GM21360 (cell line): Measurements from ENCODE around the gene TTC34.

Experiments used
- ATAC-seq: cut with Tn5 transposase; IDR thresholded peaks from one replicate; pipeline ENCODE4 v1.9.1; 2021; ENCODE audit warnings: mild to moderate bottlenecking, moderate library complexity; ENCODE audit not compliant: unreplicated experiment

Gene TTC34

GRCh38 chr1:2830761-2831425, 29.4 kb upstream of the TTC34 start:
- no peak for ATAC-seq

- no peak for ATAC-seq
Measured at GRCh38 chr1:2829846-2830615, 28.5 kb upstream of the TTC34 start.

DNA sequence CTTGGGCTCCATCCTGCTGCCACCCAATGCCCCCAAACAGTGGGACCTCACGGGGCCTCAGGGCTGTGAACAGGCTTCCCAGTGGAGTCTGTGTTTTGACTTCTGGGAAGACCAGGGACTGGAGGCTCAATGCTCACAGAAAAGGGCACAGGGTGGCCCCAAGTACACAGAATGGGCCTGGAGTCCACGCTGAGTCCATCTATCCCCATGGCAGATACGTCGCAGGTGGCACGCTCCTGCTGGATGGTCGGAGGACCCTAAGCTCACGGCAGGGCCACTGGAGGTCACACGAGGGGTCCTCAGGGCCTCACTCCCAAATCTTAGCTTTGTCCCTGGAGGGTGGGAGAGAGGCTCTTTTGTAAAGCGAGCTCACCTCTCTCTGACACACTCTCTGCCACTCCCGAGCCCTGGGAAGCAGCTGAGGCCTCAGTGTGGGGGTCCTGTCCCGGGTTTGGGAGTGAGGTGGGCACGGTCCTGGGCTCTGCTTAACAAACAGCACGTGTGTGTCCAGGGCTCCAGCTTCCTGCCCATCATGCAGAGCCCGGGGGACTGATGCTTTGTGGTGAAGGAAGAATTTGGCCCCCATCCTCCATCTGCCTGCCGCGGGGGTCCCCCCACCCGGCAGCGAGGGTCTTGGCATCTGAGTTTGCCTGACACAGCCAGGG, 27.2 kb upstream of the TTC34 start:
- no peak for ATAC-seq

GRCh38 chr1:2826736-2827292, 25.3 kb upstream of the TTC34 start:
- ATAC-seq: no peak

DNA sequence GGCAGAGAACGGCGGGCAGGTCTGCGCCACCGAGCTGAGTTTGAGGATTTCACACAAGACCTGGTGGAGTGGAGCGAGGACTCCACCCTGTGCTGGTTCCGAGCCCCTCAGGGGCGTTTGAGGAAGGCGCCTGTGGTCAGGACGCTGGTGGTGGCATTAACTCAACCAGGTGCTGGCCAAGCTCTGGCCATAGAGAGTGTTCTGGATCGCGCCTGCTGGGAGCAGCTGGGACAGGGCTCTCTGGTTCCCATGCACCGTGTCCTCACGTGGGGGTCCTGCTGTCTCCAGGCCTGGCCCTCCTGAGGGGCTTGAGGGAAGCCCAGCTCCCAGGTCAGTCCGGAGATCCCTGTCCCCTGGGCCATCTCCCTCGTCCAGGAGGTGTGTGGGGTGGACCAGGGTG, 24.8 kb upstream of the TTC34 start:
- ATAC-seq: no peak

GRCh38 chr1:2825487-2826189, 24.1 kb upstream of the TTC34 start:
- no peak for ATAC-seq

GRCh38 chr1:2824999-2825398, 23.5 kb upstream of the TTC34 start:
- ATAC-seq: no peak

DNA sequence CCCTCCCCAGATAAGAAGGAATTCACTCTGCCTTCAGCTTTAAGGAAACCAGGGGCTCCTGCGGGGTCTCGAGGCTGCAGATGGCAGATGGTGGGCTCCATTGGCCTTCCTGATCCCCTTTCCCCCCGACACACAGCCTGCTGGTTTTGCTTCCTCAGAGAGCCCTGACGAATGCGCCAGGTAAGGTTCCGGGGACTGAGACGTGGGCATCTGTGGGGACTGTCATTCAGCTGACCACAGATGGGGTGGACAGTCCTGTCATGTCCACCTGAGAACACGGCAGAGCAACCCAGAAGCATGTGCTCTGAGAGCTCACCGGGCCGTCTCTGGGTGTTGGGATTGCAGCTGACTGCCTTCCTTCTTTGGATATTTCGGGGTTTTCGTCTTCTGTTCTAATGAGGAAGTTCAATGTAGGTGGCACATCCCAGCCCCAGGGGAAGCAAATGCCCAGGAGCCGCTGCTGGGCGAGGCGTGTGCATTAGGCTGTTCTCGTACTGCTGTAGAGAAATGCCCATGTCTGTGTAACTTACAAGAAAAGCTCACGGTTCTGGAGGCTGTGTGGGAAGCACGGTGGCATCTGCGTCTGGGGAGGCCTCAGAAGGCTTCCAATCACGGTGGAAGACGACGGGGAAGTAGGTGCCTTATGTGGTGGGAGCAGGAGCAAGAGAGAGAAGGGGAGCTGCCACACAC, 22.6 kb upstream of the TTC34 start:
- no peak for ATAC-seq

DNA sequence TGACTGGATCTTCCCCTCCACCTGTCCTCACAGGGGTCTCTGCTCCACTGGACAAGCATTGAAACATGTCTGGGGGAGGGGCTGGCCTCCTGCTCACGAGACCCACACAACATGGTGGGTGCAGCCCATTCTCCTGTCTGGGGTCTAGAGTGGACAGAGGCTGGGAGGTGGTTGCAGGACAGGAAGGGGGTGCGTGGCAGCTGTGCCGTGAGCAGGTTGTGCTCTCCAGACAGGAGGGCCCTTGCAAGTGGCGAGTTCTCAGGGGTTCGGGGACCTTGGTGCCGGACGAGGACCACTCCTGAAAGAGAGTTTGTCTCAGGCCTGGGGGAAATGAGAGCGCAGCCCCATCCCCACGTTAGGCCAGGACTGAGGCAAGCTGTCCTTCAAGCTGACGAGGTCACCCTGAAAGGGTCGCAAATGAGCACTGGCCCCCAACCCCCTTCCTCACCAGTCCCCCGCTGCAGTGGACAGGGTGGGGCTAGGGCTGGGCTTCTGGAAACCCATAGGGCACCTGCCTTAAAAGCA, 21.2 kb upstream of the TTC34 start:
- ATAC-seq: no peak

DNA sequence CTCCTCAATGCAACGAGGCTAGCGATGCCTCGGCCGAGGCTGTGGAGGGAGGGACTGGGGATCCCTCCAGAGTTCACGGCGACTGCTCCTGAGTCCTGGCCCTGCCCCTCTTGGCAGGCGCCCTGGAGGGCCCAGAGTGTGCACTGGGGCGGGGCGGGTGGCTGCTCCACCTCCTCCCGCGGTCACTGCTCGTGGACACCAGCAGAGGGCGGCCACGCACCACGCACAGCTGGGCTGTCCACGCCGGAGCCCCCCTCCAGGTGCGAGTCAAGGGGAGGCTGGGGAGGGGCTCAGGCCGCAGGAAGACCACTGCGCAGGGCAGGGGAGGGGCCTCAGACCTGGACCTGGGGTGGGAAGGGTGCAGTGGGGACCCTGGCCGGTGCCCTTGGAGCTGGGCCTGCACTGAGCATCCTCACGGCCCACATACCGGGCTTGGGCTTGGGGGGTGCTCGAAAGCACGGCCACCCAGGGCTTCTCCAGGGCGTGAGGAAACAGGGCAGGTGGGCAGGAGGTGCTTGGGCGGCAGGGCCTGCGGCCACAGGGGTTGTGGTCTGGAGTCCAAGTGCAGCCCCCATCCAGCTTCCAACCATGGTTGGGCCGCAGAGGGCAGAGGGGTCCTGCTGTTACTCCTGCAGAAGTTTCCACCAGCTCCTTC, 20.6 kb upstream of the TTC34 start:
- ATAC-seq: no peak

DNA sequence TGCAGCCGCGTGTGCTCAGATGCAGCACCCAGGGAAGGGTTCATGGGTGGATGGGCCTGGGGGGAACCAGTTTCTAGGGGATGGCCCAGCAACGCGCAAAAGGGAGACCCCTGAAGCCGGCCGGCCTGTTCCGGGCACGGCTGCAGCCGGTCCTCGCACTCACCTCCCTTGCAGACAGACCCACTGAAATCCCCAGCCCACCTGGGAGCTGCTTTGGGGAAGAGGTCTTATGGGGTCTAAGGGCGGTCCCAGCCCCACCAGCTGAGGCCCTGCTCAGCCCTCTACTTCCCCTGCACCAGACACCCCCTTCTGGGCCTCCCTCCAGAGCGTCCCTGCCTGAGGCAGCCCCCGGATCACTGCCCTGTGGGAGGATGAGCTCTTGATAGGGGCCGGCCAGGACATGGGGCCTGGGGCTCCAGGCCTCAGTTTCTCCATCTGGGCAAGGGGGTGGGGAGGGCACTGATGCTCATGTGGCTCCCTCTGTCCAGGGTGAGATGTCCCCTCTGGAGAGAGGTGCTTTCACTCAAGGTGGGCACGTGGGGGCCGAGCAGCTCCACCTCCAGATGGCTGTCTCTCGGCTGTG, 20.0 kb upstream of the TTC34 start:
- no peak for ATAC-seq

DNA sequence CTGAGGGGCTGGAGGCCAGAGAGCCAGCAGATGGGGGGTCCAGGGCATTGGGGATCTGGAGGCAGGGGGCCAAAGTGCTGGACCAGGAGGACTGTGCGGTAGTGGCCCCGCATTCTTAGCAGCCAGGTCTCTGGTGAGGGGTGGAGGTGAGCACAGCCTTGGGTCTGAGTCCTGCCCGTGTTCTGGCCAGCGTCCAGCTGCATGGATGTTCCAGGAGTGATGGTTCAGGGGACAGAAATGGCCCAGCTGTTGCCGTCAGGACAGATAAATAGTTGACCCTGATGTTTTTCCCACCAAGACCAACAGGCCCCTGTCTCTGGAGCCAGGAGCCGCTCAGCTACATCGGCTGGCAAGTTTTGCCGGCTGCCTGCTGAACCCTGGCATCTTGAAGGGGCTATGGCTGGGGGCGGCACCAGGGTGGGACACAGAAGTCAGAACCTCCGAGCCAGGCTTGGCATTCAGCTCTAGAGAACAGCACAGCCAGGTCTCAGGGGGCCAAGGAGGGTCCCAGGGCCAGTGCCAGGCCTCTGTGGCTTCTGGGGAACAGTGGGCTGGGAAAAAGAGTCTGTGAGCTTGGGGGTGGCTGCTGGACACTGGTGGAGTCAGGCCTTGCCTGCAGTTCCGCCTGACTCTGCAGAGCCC, 19.4 kb upstream of the TTC34 start:
- ATAC-seq: no peak

DNA sequence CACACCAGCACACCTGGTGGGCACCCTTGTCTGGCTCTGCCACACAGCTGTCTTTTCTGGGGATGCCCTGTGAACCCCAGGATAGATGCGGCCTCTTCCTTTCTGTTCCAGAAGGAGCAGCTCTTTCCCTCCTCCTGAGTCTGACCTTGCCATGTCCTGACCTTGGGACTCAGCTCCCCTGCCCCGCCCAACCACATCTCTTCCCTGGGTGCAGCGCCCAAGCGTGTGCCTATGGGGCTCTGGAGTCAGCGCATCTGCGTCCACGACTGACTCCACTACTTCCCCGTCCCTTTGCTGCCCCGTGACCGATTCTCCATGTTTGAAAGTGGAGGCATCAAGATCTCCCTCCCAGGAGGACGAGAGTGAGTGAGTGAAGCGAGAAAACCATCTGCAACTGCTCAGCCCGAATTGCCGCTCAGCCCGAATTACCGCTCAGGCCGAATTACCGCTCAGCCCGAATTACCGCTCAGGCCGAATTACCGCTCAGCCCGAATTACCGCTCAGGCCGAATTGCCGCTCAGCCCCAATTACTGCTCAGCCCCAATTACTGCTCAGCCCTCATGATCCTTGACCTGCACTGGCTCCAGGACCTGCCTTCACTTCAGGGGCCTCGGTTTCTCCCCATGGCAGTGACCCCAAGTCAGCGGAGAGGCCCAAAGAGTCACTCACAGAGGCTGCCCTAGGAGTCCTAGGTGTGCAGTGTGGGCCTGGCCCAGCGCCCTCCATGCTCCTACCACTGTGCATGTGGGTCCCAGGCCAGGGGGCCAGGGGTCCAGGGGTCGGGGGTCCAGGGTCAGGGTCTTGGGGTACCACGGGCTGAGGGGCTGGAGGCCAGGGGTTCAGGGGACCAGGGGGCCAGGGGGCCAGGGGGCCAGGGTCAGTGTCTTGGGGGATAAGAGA, 18.6 kb upstream of the TTC34 start:
- no peak for ATAC-seq

DNA sequence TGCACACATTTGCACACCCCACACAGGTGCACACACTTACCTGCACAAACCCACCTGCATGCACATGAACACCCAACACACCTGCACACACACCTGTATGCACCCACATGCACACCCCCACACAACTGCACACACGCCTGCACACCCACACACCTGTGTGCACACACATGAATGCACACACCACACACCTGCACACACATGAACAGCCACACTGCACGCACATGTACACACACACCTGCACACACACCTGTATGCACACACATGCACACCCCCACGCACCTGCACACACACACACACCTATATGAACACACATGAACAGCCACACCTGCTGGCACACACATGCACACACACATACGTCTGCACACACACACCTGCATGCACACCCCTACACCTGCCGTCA, 17.9 kb upstream of the TTC34 start:
- no peak for ATAC-seq

DNA sequence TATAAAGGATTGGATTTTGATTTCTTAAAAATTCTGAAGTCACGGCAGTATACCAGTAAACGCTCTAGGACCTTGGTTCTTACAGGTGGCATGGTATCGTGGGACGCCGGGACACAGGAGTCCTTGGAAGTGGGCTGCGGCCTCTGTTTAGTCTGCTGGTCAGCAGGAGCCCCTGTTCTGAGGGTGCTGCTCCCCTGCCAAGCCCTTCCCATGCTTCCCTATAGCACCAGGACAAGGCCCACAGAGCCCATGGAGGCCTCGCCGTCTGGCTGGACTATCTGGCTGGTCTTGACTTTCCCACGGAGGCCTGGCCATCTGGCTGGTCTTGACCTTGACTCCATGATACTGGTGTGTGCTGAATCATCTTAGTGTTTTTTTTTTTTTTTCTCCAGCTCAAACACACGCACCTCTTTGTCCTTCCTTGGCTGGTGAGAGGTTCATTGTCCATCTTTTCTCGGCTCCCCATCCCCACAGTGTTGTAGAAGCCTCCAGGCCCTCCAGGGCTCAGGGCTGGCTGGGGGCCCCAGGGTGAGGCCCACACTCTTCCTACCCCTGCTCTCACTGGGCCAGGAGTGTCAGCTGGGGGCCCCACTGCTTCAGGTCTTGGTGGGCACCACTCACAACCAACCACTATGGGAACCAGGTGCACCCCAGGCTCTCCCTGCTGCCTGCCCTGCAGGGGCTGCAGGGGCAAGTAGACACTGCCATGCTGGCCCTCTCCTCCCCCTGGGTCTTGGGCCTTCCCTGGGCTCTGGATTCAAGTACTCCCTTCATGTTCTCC, 16.5 kb upstream of the TTC34 start:
- ATAC-seq: no peak

GRCh38 chr1:2816786-2817185, 15.3 kb upstream of the TTC34 start:
- ATAC-seq: no peak

DNA sequence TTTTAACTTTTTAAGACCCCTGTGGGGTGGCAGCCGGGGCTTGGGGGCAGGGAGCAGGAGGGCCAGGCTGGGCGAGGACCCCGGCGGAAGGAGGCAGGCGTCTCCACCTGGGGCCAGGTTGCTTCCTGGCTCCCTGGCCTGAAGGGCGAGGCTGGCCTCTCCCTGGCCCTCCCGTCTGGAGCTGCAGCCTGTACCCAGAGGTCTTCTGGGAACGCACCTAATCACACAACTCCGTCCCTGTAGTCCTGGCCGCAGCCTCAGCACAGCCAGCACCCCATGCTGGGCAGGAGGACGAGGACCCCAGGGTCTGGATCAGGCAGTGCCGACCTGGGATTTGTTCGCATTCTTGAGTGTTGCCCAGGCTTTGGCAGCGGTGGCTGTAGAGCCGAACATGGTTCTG, 14.1 kb upstream of the TTC34 start:
- ATAC-seq: no peak
